CD14-positive monocyte (primary cell): ENCODE results near the gene FAM53A. TPM values are rescaled to one million over a fixed set of nuclear protein-coding genes. Genes with fewer than 3 reads are reported as not detected.

Experiments
- DNase-seq, 3 donors: peaks; one replicate each; pipeline ENCODE4 v3.0.0-alpha.2; 2011 to 2022
- H2AFZ ChIP-seq: 2 replicates; pipeline ENCODE4 v1.6.0; 2012; ENCODE audit warnings: mild to moderate bottlenecking, low read depth, low read length, inconsistent platforms; ENCODE audit not compliant: insufficient read depth, poor library complexity, severe bottlenecking
- H3K27ac ChIP-seq, 2 donors: 1 replicate in 1 of 2; 2 replicates in 1 of 2; pipeline ENCODE4 v1.5.1; 2012 to 2013; ENCODE audit warnings: low read length in 2 of 2, control low read depth in 1 of 2, inconsistent platforms in 1 of 2, low read depth in 1 of 2, mild to moderate bottlenecking in 1 of 2
- H3K27me3 ChIP-seq, 2 donors: one replicate each; pipeline versions ENCODE4 v1.6.0 to v1.6.1; 2011 to 2013; ENCODE audit warnings: low read length in 2 of 2; ENCODE audit not compliant: control insufficient read depth in 2 of 2, insufficient read depth in 2 of 2
- H3K36me3 ChIP-seq, 2 donors: replicated peaks in 1 of 2; 1 replicate in 1 of 2; 2 replicates in 1 of 2; pipeline versions ENCODE4 v1.5.1 to v1.6.1; 2012 to 2013; ENCODE audit warnings: low read length in 2 of 2, control low read depth in 1 of 2, inconsistent platforms in 1 of 2, mild to moderate bottlenecking in 1 of 2; ENCODE audit not compliant: insufficient read depth in 2 of 2, control insufficient read depth in 1 of 2
- H3K4me1 ChIP-seq, 2 donors: 1 replicate in 1 of 2; 2 replicates in 1 of 2; pipeline versions ENCODE4 v1.5.1 to v1.6.1; 2012 to 2013; ENCODE audit warnings: low read length in 2 of 2, control low read depth in 1 of 2, inconsistent platforms in 1 of 2, mild to moderate bottlenecking in 1 of 2, moderate library complexity in 1 of 2; ENCODE audit not compliant: insufficient read depth in 2 of 2, control insufficient read depth in 1 of 2
- H3K4me2 ChIP-seq: replicated peaks from 2 replicates; pipeline ENCODE3; 2012; ENCODE audit warnings: low read length, moderate library complexity, mild to moderate bottlenecking; ENCODE audit not compliant: poor library complexity, severe bottlenecking; ENCODE audit errors: extremely low read depth
- H3K4me3 ChIP-seq, 3 experiments: fragments of 200-600 bp in 1 of 3; sonication (generic) in 1 of 3; replicated peaks in 1 of 3; 1 replicate in 2 of 3; 2 replicates in 1 of 3; pipeline ENCODE4 v1.5.1; 2011 to 2013; ENCODE audit warnings: low read length in 3 of 3, mild to moderate bottlenecking in 3 of 3, control low read depth in 2 of 3, low read depth in 2 of 3, inconsistent platforms in 1 of 3, moderate library complexity in 1 of 3
- H3K79me2 ChIP-seq: 2 replicates; pipeline ENCODE4 v1.6.0; 2012; ENCODE audit warnings: mild to moderate bottlenecking, control low read depth, inconsistent platforms, low read length, moderate library complexity; ENCODE audit not compliant: insufficient read depth
- H3K9ac ChIP-seq: 2 replicates; pipeline ENCODE4 v1.6.0; 2017; ENCODE audit warnings: low read length, mild to moderate bottlenecking; ENCODE audit not compliant: insufficient read depth, poor library complexity, severe bottlenecking
- H3K9me3 ChIP-seq, 2 donors: replicated peaks in 1 of 2; 1 replicate in 1 of 2; 2 replicates in 1 of 2; pipeline versions ENCODE4 v1.5.1 to v1.6.1; 2012 to 2013; ENCODE audit warnings: low read length in 2 of 2, control low read depth in 1 of 2; ENCODE audit not compliant: control insufficient read depth in 1 of 2, insufficient read depth in 1 of 2
- H4K20me1 ChIP-seq: 2 replicates; pipeline ENCODE4 v1.6.0; 2012; ENCODE audit warnings: mild to moderate bottlenecking, low read length, control low read depth, moderate library complexity; ENCODE audit not compliant: insufficient read depth
- H3K27ac Mint-ChIP-seq, 7 donors: one replicate each; pipeline ENCODE4 v1.8.0; 2020; ENCODE audit warnings: mild to moderate bottlenecking in 7 of 7, mixed read lengths in 7 of 7, moderate library complexity in 6 of 7, inconsistent platforms in 2 of 7
- H3K27me3 Mint-ChIP-seq, 3 donors: one replicate each; pipeline ENCODE4 v1.8.0; 2021 to 2022; ENCODE audit warnings: low read depth in 3 of 3, mild to moderate bottlenecking in 3 of 3, mixed read lengths in 3 of 3, moderate library complexity in 3 of 3, inconsistent platforms in 1 of 3
- H3K36me3 Mint-ChIP-seq, 2 donors: one replicate each; pipeline ENCODE4 v1.8.0; 2020; ENCODE audit warnings: mixed read lengths in 2 of 2, inconsistent platforms in 1 of 2, mild to moderate bottlenecking in 1 of 2
- H3K4me1 Mint-ChIP-seq: one replicate; pipeline ENCODE4 v1.8.0; 2020; ENCODE audit warnings: mild to moderate bottlenecking, mixed read lengths
- H3K4me3 Mint-ChIP-seq, 2 donors: one replicate each; pipeline ENCODE4 v1.8.0; 2020; ENCODE audit warnings: mild to moderate bottlenecking in 2 of 2, mixed read lengths in 2 of 2, moderate library complexity in 1 of 2
- H3K9me3 Mint-ChIP-seq, 7 donors: one replicate each; pipeline ENCODE4 v1.8.0; 2020 to 2022; ENCODE audit warnings: mixed read lengths in 7 of 7, mild to moderate bottlenecking in 6 of 7, moderate library complexity in 6 of 7, inconsistent platforms in 2 of 7
- WGBS: methylation state at CpG from one replicate; pipeline ENCODE4 v1.1.5; 2013; ENCODE audit warnings: missing lambda C conversion rate; ENCODE audit not compliant: insufficient coverage; 5-methylcytosine and 5-hydroxymethylcytosine counted together
- intact Hi-C, 2 donors: fragments of 100-400 bp; cut with micrococcal nuclease; formaldehyde crosslinking; loops; one replicate each; pipeline versions ENCODE4 v1.15.0 to v1.15.1; 2023
- polyA plus RNA-seq, 3 donors: library from polyadenylated mRNA; depleted of rRNA in 1 of 3; unstranded in 2 of 3; stranded (reverse) in 1 of 3; fragments of 300-500 nt in 2 of 3; fragments of >200 nt in 1 of 3; fragmentation: Illumina TruSeq in 2 of 3; gene quantifications; 1 replicate in 2 of 3; 2 replicates in 1 of 3; pipeline ENCODE4 v1.2.3, GENCODE V29; 2012 to 2021
- TF ChIP-seq, protein P1 (sequence below): fragments of 200-600 bp; IDR thresholded peaks from one replicate; pipeline ENCODE4 v1.8.0; 2022; ENCODE audit warnings: antibody characterized with exemption, mild to moderate bottlenecking

Gene FAM53A
- polyA plus RNA-seq, 3 donors, result 0.40 to 0.82 (median 0.76) TPM

DNA sequence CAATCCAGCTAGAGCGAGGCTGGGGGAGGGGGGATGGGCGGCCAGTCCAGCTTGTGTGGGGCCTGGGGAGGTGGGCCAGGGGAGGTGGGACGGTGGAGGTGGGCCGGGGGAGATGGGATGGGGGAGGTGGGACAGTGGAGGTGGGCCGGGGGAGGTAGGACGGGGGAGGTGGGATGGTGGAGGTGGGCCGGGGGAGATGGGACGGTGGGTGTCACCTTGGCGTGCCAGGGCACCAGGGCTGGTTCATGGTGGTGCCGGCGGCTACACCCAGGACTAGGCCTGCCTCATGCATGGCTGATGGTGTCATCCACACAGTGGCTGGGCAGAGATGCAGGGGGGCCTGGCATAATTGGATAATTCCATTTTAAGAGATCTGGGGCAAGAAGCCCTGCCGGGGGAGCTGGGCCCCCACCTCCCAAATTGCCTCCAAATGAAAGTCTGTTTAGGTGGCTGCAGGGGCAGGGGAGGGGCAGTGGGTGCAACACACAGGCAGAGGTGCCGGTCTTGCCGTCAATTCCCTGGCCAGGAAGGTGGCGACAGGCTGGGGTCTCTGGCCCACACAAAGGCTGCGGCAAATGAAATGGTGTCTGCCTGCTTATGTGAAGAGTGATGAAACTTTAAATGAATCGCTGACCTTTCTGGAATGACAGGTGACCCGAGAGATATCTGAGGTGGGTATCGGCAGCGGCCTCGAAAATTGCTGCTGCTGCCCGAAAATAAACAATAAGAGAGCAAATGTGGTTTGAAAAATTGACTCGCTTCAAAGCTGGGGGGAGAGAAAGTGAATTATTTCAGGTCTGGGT lies 82.1 kb downstream of the FAM53A start:
- Mint-ChIP-seq H3K27me3 (peaks cover 9 to 18% (median 11%) of the 10 kb centered on the region in 3 donors), H3K27ac (no peak overlapping the region), H3K4me1 (no peaks in the 10 kb centered on the region), H3K36me3 (no peaks in the 10 kb centered on the region), H3K9me3 (peaks cover 0 to 1% (median 0%) of the 10 kb centered on the region in 7 donors), H3K4me3 (no peak overlapping the region)
- Histone ChIP-seq H3K27ac (no peak overlapping the region), H4K20me1 (no peaks in the 10 kb centered on the region), H3K9ac (no peak overlapping the region), H3K4me3 (no peak overlapping the region), H3K9me3 (no peaks in the 10 kb centered on the region), H3K36me3 (no peaks in the 10 kb centered on the region), H3K27me3 (no peaks in the 10 kb centered on the region), H2AFZ (no peak overlapping the region), H3K79me2 (no peaks in the 10 kb centered on the region), H3K4me2 (no peak overlapping the region), H3K4me1 (no peaks in the 10 kb centered on the region)
- no peak for DNase-seq
- WGBS, result 99% methylated on average over 14 of the region's 23 CpGs
- TF ChIP-seq, protein P1, sequence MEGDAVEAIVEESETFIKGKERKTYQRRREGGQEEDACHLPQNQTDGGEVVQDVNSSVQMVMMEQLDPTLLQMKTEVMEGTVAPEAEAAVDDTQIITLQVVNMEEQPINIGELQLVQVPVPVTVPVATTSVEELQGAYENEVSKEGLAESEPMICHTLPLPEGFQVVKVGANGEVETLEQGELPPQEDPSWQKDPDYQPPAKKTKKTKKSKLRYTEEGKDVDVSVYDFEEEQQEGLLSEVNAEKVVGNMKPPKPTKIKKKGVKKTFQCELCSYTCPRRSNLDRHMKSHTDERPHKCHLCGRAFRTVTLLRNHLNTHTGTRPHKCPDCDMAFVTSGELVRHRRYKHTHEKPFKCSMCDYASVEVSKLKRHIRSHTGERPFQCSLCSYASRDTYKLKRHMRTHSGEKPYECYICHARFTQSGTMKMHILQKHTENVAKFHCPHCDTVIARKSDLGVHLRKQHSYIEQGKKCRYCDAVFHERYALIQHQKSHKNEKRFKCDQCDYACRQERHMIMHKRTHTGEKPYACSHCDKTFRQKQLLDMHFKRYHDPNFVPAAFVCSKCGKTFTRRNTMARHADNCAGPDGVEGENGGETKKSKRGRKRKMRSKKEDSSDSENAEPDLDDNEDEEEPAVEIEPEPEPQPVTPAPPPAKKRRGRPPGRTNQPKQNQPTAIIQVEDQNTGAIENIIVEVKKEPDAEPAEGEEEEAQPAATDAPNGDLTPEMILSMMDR, result no peak
- intact Hi-C loops, result no loop called here

DNA sequence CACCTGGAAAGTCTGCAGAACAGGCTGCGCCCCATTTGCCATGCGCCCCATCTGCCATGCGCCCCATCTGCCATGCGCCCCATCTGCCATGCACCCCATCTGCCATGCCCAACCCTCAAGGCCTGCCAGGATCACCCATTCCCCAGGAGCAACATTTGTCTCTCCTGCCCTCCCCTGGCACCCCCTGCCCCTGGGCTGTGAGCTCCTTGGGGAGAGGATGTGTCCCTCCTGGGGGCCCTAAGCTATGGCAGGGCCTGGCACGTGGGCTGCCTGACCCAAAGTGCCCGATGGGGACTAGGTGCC lies 82.6 kb downstream of the FAM53A start:
- intact Hi-C loops, result no loop called here

More for the DNA sequence above, 82.6 kb downstream of the FAM53A start:
- no peak overlapping the region for H3K27ac ChIP-seq
- no peaks in the 10 kb centered on the region for H3K36me3 Mint-ChIP-seq
- no peaks in the 10 kb centered on the region for H3K27me3 ChIP-seq
- H2AFZ ChIP-seq, result no peak overlapping the region
- H3K4me3 ChIP-seq, result no peak overlapping the region
- peaks cover 0 to 2% (median 0%) of the 10 kb centered on the region in 7 donors for H3K9me3 Mint-ChIP-seq
- H3K9me3 ChIP-seq, result no peaks in the 10 kb centered on the region
- H4K20me1 ChIP-seq, result no peaks in the 10 kb centered on the region
- H3K27me3 Mint-ChIP-seq, result peaks cover 9 to 18% (median 11%) of the 10 kb centered on the region in 3 donors
- no peak overlapping the region for H3K9ac ChIP-seq
- no peak for DNase-seq
- H3K4me2 ChIP-seq, result no peak overlapping the region
- H3K4me1 Mint-ChIP-seq, result no peaks in the 10 kb centered on the region
- H3K79me2 ChIP-seq, result no peaks in the 10 kb centered on the region
- H3K4me3 Mint-ChIP-seq, result no peak overlapping the region
- H3K36me3 ChIP-seq, result no peaks in the 10 kb centered on the region
- H3K4me1 ChIP-seq, result no peaks in the 10 kb centered on the region
- no CpG with 5 or more reads among the region's 6 CpGs for WGBS
- no peak overlapping the region for H3K27ac Mint-ChIP-seq
- TF ChIP-seq, protein P1, result no peak
